Activated naive CD4-positive, alpha-beta T cell treated with anti-CD3 and anti-CD28 coated beads, Interleukin-2, amount 50 U/mL, for 24 hours (primary cell): ENCODE results near the gene XNDC1N.
"Not testable (repeated sequence)": the region's sequence is repeated elsewhere in the genome, so short reads cannot be mapped to it uniquely, and the experiment has no call there.

Experiments
- H3K27ac Mint-ChIP-seq: one replicate; pipeline ENCODE4 v1.8.0; 2021; ENCODE audit warnings: mild to moderate bottlenecking, mixed read lengths
- H3K27me3 Mint-ChIP-seq: one replicate; pipeline ENCODE4 v1.8.0; 2021; ENCODE audit warnings: mixed read lengths
- H3K36me3 Mint-ChIP-seq: one replicate; pipeline ENCODE4 v1.8.0; 2021; ENCODE audit warnings: mixed read lengths
- H3K4me1 Mint-ChIP-seq: one replicate; pipeline ENCODE4 v1.8.0; 2021; ENCODE audit warnings: mixed read lengths
- H3K4me3 Mint-ChIP-seq: one replicate; pipeline ENCODE4 v1.8.0; 2021; ENCODE audit warnings: mild to moderate bottlenecking, mixed read lengths
- H3K9me3 Mint-ChIP-seq: one replicate; pipeline ENCODE4 v1.8.0; 2021; ENCODE audit warnings: mixed read lengths

The XNDC1N gene

DNA sequence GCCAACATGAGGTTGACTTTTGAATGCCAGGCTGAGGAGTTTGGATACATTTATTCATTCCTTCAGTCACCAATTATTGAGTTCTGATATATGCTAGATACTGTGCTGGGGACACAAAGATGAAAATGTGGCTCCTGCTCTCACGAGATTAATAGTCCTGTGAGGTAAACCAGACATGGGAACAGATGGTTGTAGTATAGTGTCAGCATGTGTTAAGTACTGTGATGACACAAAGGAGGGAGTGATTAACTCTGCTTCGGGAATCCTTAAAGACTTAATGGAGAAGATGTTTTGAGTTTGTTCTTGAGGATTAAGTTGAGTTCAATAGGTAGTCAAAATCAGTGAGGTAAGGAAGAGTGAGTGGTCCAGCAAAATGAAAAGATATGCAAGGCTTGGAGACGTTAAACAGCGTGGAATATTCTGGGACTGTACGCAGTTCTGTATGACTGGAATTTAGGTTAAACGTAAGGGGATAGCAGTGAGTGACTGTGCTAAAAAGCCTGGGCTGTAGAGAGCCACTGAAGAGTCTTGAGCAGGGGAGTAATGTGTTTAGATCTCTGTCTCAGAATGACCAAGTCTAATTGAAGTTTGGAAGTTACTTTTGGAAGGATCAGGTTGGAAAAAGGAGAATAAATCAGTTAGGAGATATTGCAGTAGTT, 12.3 kb upstream of the XNDC1N start:
- Mint-ChIP-seq H3K27ac (no peak overlapping the region), H3K27me3 (no peaks in the 10 kb centered on the region), H3K9me3 (no peaks in the 10 kb centered on the region), H3K4me1 (peaks cover 8% of the 10 kb centered on the region), H3K4me3 (no peak overlapping the region), H3K36me3 (peaks cover 1% of the 10 kb centered on the region)

DNA sequence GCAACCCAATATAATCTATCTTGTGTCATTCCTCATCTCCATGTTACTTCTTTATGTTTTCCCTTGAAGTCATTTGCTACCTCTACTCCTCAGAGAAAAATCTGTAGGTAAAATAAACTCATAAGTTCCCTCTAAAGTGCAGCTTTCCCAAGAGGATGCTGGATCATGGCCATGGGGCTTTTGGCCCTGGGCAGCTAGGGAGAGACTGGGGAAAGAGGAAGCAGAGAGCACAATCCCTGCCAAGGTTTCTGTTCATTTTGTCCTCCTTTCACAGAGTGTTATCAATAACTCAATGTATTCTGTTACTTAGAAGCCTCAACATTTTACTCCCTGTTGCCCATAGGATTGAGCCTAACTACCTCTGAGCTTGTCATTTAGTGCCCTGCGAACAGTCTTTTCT, 9.4 kb upstream of the XNDC1N start:
- Mint-ChIP-seq H3K4me1 (peaks cover 16% of the 10 kb centered on the region), H3K27ac (no peak overlapping the region), H3K9me3 (no peaks in the 10 kb centered on the region), H3K4me3 (no peak overlapping the region), H3K36me3 (peaks cover 3% of the 10 kb centered on the region), H3K27me3 (no peaks in the 10 kb centered on the region)

DNA sequence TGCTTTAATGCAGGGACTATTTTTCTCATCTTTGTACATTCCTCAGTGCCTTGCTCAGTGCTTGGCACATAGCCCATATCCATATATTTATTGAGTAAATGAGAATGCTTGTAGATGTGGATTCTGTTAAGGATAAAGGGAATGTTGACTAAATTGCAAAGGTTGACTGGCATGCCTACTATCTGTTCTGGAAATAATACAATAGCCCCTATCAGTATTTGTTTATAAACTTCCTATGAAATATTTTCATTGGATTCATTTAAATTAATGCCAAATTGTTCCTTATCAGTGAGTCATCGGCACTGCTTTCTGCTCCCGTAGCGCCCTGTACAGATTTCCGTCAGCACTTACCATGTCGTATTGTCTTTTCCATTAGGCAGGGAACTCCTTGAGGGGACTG, 8.4 kb upstream of the XNDC1N start:
- Mint-ChIP-seq H3K27me3 (no peaks in the 10 kb centered on the region), H3K36me3 (peaks cover 3% of the 10 kb centered on the region), H3K27ac (no peak overlapping the region), H3K4me3 (no peak overlapping the region), H3K9me3 (no peaks in the 10 kb centered on the region), H3K4me1 (peaks cover 19% of the 10 kb centered on the region)

GRCh38 chr11:71935338-71935925, 7.0 kb upstream of the XNDC1N start:
- Mint-ChIP-seq H3K4me3 (no peak overlapping the region), H3K36me3 (peaks cover 3% of the 10 kb centered on the region), H3K9me3 (no peaks in the 10 kb centered on the region), H3K27ac (no peak overlapping the region), H3K4me1 (peaks cover 33% of the 10 kb centered on the region), H3K27me3 (no peaks in the 10 kb centered on the region)

GRCh38 chr11:71934213-71934612, 5.8 kb upstream of the XNDC1N start:
- H3K4me1 Mint-ChIP-seq: peaks cover 45% of the 10 kb centered on the region
- peaks cover 4% of the 10 kb centered on the region for H3K36me3 Mint-ChIP-seq
- no peak overlapping the region for H3K27ac Mint-ChIP-seq
- no peak overlapping the region for H3K4me3 Mint-ChIP-seq
- H3K9me3 Mint-ChIP-seq: no peaks in the 10 kb centered on the region
- H3K27me3 Mint-ChIP-seq: no peaks in the 10 kb centered on the region

DNA sequence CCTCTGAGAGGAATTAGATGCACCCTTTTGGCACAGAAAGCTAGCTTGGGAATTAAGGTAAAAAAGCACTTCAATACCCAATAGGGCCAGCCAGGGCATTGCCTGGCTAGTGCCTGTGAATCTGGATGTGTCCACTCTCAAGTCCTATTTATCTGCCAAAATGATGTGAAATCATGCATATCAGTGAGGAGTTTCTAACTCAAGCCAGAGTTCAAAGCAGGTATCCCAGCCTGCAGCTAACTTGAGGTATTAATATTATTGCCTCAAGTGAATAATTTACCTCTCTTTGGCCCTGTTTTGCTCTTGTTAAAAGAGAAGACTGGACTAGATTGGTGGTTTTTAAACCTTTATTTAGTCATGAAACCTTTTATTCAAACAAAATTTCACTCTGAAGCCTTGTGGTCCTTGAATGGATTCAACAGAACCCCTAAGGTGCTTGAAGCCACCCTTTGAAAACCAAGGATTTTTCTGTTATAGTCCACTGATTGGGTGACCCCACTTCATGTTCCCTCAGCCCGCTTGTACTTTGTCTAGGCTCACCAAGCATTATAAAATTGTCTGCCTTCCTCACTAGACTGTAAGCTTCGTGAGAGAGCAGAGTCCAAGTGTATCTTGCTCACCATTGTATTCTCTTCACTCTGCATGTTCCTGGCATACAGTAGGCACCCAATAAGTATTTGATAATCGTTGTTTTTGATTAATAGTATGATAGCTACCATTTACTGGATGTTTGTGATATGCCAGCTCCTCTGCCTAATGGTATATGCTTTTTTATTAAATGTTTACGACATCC, 4.9 kb upstream of the XNDC1N start:
- H3K9me3 Mint-ChIP-seq: no peaks in the 10 kb centered on the region
- no peak overlapping the region for H3K4me3 Mint-ChIP-seq
- H3K4me1 Mint-ChIP-seq: peaks cover 49% of the 10 kb centered on the region
- H3K27me3 Mint-ChIP-seq: no peaks in the 10 kb centered on the region
- H3K27ac Mint-ChIP-seq: no peak overlapping the region
- H3K36me3 Mint-ChIP-seq: peaks cover 4% of the 10 kb centered on the region

- peaks cover 57% of the 10 kb centered on the region for H3K4me1 Mint-ChIP-seq
- no peaks in the 10 kb centered on the region for H3K27me3 Mint-ChIP-seq
- no peaks in the 10 kb centered on the region for H3K9me3 Mint-ChIP-seq
- H3K4me3 Mint-ChIP-seq: peak overlapping the region; percentile 98
- H3K27ac Mint-ChIP-seq: no peak overlapping the region
- H3K36me3 Mint-ChIP-seq: peaks cover 3% of the 10 kb centered on the region
These were observed 2.8 kb upstream of the XNDC1N start for GRCh38 chr11:71931245-71931602.

DNA sequence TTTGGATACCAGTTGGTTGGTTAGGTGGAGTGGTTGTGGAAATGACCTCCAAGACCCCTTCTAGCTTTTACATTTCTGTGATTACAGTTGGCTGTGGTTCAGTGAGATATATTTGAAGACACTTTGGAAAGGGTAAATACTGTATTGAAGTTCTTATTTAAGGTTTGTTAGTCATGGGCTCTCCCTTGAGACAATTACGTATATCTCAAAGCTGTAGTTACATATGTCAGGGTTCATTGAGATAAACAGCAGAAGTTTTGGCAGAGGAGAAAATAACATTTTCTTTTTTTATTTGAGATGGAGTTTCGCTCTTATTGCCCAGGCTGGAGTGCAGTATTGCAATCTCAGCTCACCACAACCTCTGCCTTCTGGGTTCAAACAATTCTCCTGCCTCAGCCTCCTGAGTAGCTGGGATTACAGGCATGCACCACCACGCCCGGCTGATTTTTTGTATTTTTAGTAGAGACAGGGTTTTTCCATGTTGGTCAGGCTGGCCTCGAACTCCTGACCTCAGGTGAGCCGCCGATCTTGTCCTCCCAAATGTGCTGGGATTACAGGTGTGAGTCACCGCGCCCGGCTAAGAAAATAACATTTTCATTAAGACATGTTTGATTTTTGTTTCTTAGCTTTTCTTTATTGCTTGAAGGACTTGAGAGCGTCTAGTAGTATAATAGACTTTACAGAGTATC, 2.3 kb upstream of the XNDC1N start:
- peak overlapping the region; percentile 98 for H3K4me3 Mint-ChIP-seq
- peaks cover 57% of the 10 kb centered on the region for H3K4me1 Mint-ChIP-seq
- no peak overlapping the region for H3K27ac Mint-ChIP-seq
- H3K9me3 Mint-ChIP-seq: no peaks in the 10 kb centered on the region
- H3K27me3 Mint-ChIP-seq: no peaks in the 10 kb centered on the region
- peaks cover 3% of the 10 kb centered on the region for H3K36me3 Mint-ChIP-seq

- H3K9me3 Mint-ChIP-seq: no peaks in the 10 kb centered on the region
- peaks cover 4% of the 10 kb centered on the region for H3K36me3 Mint-ChIP-seq
These were observed 1.1 kb upstream of the XNDC1N start for GRCh38 chr11:71929491-71929890.

GRCh38 chr11:71928737-71929443, 496 bp upstream of the XNDC1N start, which contains the start of gene RNF121:
RNF121 (plus strand) TSS chr11:71929046; CDS start chr11:71929062, 16 bp downstream.
- peak within 1 kb of the TSS; percentile 98 for H3K4me3 Mint-ChIP-seq
- peak within 1 kb of the TSS; percentile 99 for H3K27ac Mint-ChIP-seq
- H3K36me3 Mint-ChIP-seq: peaks cover 4% of the 10 kb centered on the region
- no peaks in the 10 kb centered on the region for H3K27me3 Mint-ChIP-seq
- peaks cover 55% of the 10 kb centered on the region for H3K4me1 Mint-ChIP-seq
- H3K9me3 Mint-ChIP-seq: no peaks in the 10 kb centered on the region

More at GRCh38 chr11:71929491-71929890, 1.1 kb upstream of the XNDC1N start:
- Mint-ChIP-seq H3K27me3 (no peaks in the 10 kb centered on the region), H3K27ac (peak overlapping the region; percentile 99), H3K4me3 (peak overlapping the region; percentile 98), H3K4me1 (peaks cover 61% of the 10 kb centered on the region)

GRCh38 chr11:71917646-71918140, 10.7 kb downstream of the XNDC1N start:
- no peaks in the 10 kb centered on the region for H3K9me3 Mint-ChIP-seq
- H3K27me3 Mint-ChIP-seq: no peaks in the 10 kb centered on the region
- no peak overlapping the region for H3K4me3 Mint-ChIP-seq
- peaks cover 17% of the 10 kb centered on the region for H3K36me3 Mint-ChIP-seq
- H3K27ac Mint-ChIP-seq: no peak overlapping the region
- no peaks in the 10 kb centered on the region for H3K4me1 Mint-ChIP-seq

DNA sequence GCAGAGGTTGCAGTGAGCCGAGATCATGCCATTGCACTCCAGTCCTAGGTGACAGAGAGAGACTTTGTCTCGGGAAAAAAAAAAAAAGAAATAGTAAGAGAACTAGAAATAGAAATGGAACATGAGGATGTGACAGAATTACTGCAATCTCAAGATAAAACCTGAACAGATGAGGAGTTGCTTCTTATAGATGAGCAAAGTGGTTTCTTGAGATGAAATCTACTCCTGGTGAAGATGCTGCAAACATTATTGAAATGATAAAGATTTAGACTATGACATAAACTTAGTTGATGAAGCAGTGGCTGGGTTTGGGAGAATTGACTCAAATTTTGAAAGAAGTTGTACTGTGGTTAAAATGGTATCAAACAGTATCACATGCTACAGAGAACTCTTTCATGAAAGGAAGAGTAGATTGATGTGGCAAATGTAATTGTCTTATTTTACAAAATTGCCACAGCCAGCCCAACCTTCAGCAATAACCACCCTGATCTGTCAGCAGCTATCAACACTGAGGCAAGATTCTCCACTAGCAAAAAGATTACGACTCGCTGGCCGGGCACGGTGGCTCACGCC, 13.7 kb downstream of the XNDC1N start:
- H3K27me3 Mint-ChIP-seq: no peaks in the 10 kb centered on the region
- H3K9me3 Mint-ChIP-seq: no peaks in the 10 kb centered on the region
- peaks cover 18% of the 10 kb centered on the region for H3K36me3 Mint-ChIP-seq
- no peak overlapping the region for H3K4me3 Mint-ChIP-seq
- no peak overlapping the region for H3K27ac Mint-ChIP-seq
- H3K4me1 Mint-ChIP-seq: peaks cover 10% of the 10 kb centered on the region

- Mint-ChIP-seq H3K27ac (no peak overlapping the region), H3K27me3 (no peaks in the 10 kb centered on the region), H3K4me3 (no peak overlapping the region), H3K4me1 (peaks cover 10% of the 10 kb centered on the region), H3K36me3 (peaks cover 17% of the 10 kb centered on the region), H3K9me3 (no peaks in the 10 kb centered on the region)
These were observed 14.5 kb downstream of the XNDC1N start for GRCh38 chr11:71913756-71914526.

DNA sequence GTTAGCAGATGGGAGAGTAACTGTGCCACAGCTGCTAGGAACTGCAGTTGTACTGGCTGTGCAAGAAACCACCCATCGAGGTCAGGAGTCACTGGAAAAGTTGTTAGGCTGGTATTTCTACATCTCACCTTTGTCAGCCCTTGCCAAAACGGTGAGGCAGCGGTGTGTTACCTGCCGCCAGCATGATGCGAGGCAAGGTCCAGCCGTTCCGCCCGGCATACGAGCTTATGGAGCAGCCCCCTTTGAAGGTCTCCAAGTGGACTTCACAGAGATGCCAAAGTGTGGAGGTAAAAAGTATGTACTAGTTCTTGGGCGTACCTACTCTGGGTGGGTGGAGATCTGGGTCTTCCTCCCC, 16.4 kb downstream of the XNDC1N start:
- peaks cover 11% of the 10 kb centered on the region for H3K36me3 Mint-ChIP-seq
- H3K4me1 Mint-ChIP-seq: peaks cover 10% of the 10 kb centered on the region
- H3K27me3 Mint-ChIP-seq, H3K9me3 Mint-ChIP-seq, H3K4me3 Mint-ChIP-seq: not testable (repeated sequence)
- peak overlapping the region; percentile 51 for H3K27ac Mint-ChIP-seq
